Sciatic nerve (tissue), 2 donors: Measurements from ENCODE around the gene RGS3. TPM values are rescaled to one million over a fixed set of nuclear protein-coding genes. Genes with fewer than 3 reads are reported as not detected.
A peak's percentile ranks its signal among the peaks of the same experiment; 100 is the strongest.

Source experiments
- ATAC-seq: fragments of 200-7000 bp; cut with Tn5 transposase; one replicate; pipeline ENCODE4 v1.9.1; 2020; ENCODE audit warnings: mild to moderate bottlenecking, moderate library complexity
- DNase-seq: peaks from one replicate; pipeline ENCODE4 v3.0.0-alpha.2; 2020; ENCODE audit warnings: low spot score
- intact Hi-C: fragments of 100-400 bp; cut with DNase I; formaldehyde crosslinking; loops from one replicate; pipeline ENCODE4 v1.14.2; 2022
- total RNA-seq: library from RNA; stranded (reverse); fragmentation: NEBNext Ultra II Directional; extraction: Animal tissue kit (Norgen Biotek cat#: 25700); gene quantifications from one replicate; pipeline ENCODE4 v1.2.1, GENCODE V29; 2021
- donor health status: DM: no; HTN: no; CAD: no.
- donor health status: DM: no; HTN: no; CAD: no.

The RGS3 gene
- total RNA-seq, 1 donor from 2014 or later, result 43.1 TPM

- intact Hi-C loops, result no loop called here
- ATAC-seq (peak; percentile 78), DNase-seq (peak; percentile 75)
Observed at GRCh38 chr9:113587471-113588031, 124.0 kb downstream of the RGS3 start.

GRCh38 chr9:113588242-113588810 is 124.8 kb downstream of the RGS3 start:
- no peak for ATAC-seq
- intact Hi-C loops, result no loop called here
- no peak for DNase-seq

- intact Hi-C loops, result no loop called here
- DNase-seq (no peak), ATAC-seq (no peak)
Observed at GRCh38 chr9:113588936-113589335, 125.4 kb downstream of the RGS3 start.

GRCh38 chr9:113589407-113589806 is 125.9 kb downstream of the RGS3 start:
- intact Hi-C loops, result no loop called here
- ATAC-seq (no peak), DNase-seq (no peak)

GRCh38 chr9:113589890-113590289 is 126.4 kb downstream of the RGS3 start:
- DNase-seq (no peak), ATAC-seq (no peak)
- intact Hi-C loops, result loop anchor here (2.0 kb wide), 1 partner anchor 65 kb away; no protein-coding TSS in a partner anchor

- DNase-seq, result no peak
- intact Hi-C loops, result loop anchor here (2.0 kb wide), 1 partner anchor 64 kb away; no protein-coding TSS in a partner anchor
- ATAC-seq, result no peak
Observed at GRCh38 chr9:113590389-113590788, 126.9 kb downstream of the RGS3 start.

- ATAC-seq (peak; percentile 65), DNase-seq (peak; percentile 91)
- intact Hi-C loops, result loop anchor here (2.0 kb wide), 1 partner anchor 64 kb away; no protein-coding TSS in a partner anchor
Observed at GRCh38 chr9:113590991-113591898, 127.7 kb downstream of the RGS3 start.

GRCh38 chr9:113591899-113592625 is 128.5 kb downstream of the RGS3 start:
- intact Hi-C loops, result loop anchor here (2.0 kb wide), 1 partner anchor 63 kb away; no protein-coding TSS in a partner anchor
- ATAC-seq, result no peak
- DNase-seq, result no peak

GRCh38 chr9:113592876-113593575 is 129.5 kb downstream of the RGS3 start:
- DNase-seq (no peak), ATAC-seq (no peak)
- intact Hi-C loops, result no loop called here

GRCh38 chr9:113593682-113594281 is 130.3 kb downstream of the RGS3 start:
- peak; percentile 92 for DNase-seq
- intact Hi-C loops, result no loop called here
- ATAC-seq, result peak; percentile 95

GRCh38 chr9:113594484-113595299 is 131.2 kb downstream of the RGS3 start:
- intact Hi-C loops, result no loop called here
- DNase-seq (no peak), ATAC-seq (peak; percentile 14)

GRCh38 chr9:113596616-113597320 is 133.2 kb downstream of the RGS3 start:
- intact Hi-C loops, result no loop called here
- DNase-seq (no peak), ATAC-seq (no peak)

GRCh38 chr9:113597390-113598241 is 134.1 kb downstream of the RGS3 start:
- ATAC-seq (no peak), DNase-seq (no peak)
- intact Hi-C loops, result no loop called here

GRCh38 chr9:113598451-113598850 is 134.9 kb downstream of the RGS3 start:
- DNase-seq, result no peak
- ATAC-seq, result no peak
- intact Hi-C loops, result no loop called here

- intact Hi-C loops, result no loop called here
- DNase-seq (no peak), ATAC-seq (no peak)
Observed at GRCh38 chr9:113598883-113599282, 135.4 kb downstream of the RGS3 start.

GRCh38 chr9:113599646-113600022 is 136.1 kb downstream of the RGS3 start:
- ATAC-seq, result peak; percentile 6
- intact Hi-C loops, result no loop called here

More at GRCh38 chr9:113599646-113600022, 136.1 kb downstream of the RGS3 start:
- DNase-seq, result no peak
